MM.1S (cell line): ENCODE results near the gene ZFAND2A.

Source experiments
- DNase-seq: peaks from one replicate; pipeline ENCODE4 v3.0.0-alpha.2; 2015
- H2AFZ ChIP-seq: fragments of 300-600 bp; sonication (generic); 2 replicates; pipeline ENCODE4 v1.6.0; 2016; ENCODE audit warnings: antibody characterized with exemption, low read length
- H3F3A ChIP-seq: fragments of 300-600 bp; sonication (generic); 2 replicates; pipeline ENCODE4 v1.6.1; 2016; ENCODE audit warnings: mild to moderate bottlenecking, antibody characterized with exemption, low read length, moderate library complexity, mixed read lengths; ENCODE audit not compliant: insufficient read depth
- H3K27ac ChIP-seq: fragments of 300-600 bp; sonication (generic); 2 replicates; pipeline ENCODE4 v1.5.1; 2016; ENCODE audit warnings: mild to moderate bottlenecking, low read length
- H3K27me3 ChIP-seq: fragments of 300-600 bp; sonication (generic); replicated peaks from 2 replicates; pipeline ENCODE4 v1.6.0; 2016; ENCODE audit warnings: low read length; ENCODE audit not compliant: insufficient read depth
- H3K36me3 ChIP-seq: fragments of 300-600 bp; sonication (generic); replicated peaks from 2 replicates; pipeline ENCODE4 v1.6.1; 2016; ENCODE audit warnings: mild to moderate bottlenecking, low read length, mixed read lengths; ENCODE audit not compliant: insufficient read depth
- H3K4me1 ChIP-seq: fragments of 300-600 bp; sonication (generic); 2 replicates; pipeline ENCODE4 v1.6.1; 2016; ENCODE audit warnings: low read length, mixed read lengths
- H3K4me2 ChIP-seq: fragments of 300-600 bp; sonication (generic); 2 replicates; pipeline ENCODE4 v1.6.0; 2016; ENCODE audit warnings: low read depth, low read length
- H3K4me3 ChIP-seq: fragments of 300-600 bp; sonication (generic); 2 replicates; pipeline ENCODE4 v1.5.1; 2016; ENCODE audit warnings: low read length, mixed read lengths
- H3K79me2 ChIP-seq: fragments of 300-600 bp; sonication (generic); 2 replicates; pipeline ENCODE4 v1.6.1; 2016; ENCODE audit warnings: mixed run types, low read length, mixed read lengths
- H3K9ac ChIP-seq: fragments of 300-600 bp; sonication (generic); 2 replicates; pipeline ENCODE4 v1.6.1; 2016; ENCODE audit warnings: low read length, mixed read lengths
- H3K9me2 ChIP-seq: fragments of 300-600 bp; sonication (generic); replicated peaks from 2 replicates; pipeline ENCODE4 v1.6.1; 2016; ENCODE audit warnings: mild to moderate bottlenecking, low read length, mixed read lengths; ENCODE audit not compliant: insufficient read depth
- H3K9me3 ChIP-seq: fragments of 300-600 bp; sonication (generic); replicated peaks from 2 replicates; pipeline ENCODE4 v1.6.1; 2016; ENCODE audit warnings: mild to moderate bottlenecking, low read length, mixed read lengths; ENCODE audit not compliant: insufficient read depth
- H4K20me1 ChIP-seq: fragments of 300-600 bp; sonication (generic); 2 replicates; pipeline ENCODE4 v1.6.1; 2016; ENCODE audit warnings: mild to moderate bottlenecking, low read length, moderate library complexity, mixed read lengths; ENCODE audit not compliant: insufficient read depth
- EZH2 ChIP-seq: fragments of 300-600 bp; sonication (generic); optimal IDR thresholded peaks from 2 replicates; pipeline ENCODE3; 2017; ENCODE audit warnings: low read depth, mild to moderate bottlenecking, antibody characterized with exemption, low read length, mixed read lengths
- EZH2phosphoT487 ChIP-seq: fragments of 300-600 bp; sonication (generic); IDR thresholded peaks from 2 replicates; pipeline ENCODE4 v1.6.1; 2018; ENCODE audit warnings: antibody characterized with exemption, low read length
- TF ChIP-seq, protein P1 (sequence below): fragments of 300-600 bp; sonication (generic); IDR thresholded peaks from 2 replicates; pipeline ENCODE4 v1.5.1; 2016; ENCODE audit warnings: antibody characterized with exemption, low read length, mixed read lengths

The ZFAND2A gene

DNA sequence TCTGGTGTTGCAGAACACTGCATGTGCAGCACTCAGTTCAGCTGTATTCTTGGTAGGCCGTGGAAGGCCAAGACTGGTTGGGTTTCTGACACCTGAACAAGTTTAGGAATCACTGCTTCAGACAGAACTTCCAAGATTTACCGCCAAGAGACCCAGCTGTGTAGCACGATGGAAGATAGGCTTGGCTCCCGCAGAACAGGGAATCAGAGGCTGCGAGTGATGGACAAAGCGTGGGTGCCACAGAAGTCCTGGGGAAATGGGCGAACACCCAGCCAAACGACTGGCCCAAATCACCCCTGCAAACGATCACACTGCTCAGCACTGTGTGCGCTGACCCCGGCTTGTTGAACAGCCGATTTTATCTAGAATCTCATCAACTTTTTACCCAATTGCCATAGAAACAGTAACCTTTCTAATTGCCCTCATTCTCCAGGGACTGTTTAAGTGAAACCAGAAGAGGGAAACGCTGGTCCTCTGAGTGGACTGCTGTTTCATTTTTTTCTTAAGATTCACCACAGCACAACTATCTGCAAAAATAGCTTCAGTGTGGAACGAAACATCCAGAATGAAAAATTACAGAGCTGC lies 17.9 kb downstream of the ZFAND2A start:
- Histone ChIP-seq H3K9me2 (no peaks in the 10 kb centered on the region), H3K36me3 (no peaks in the 10 kb centered on the region), H3K27ac (no peak overlapping the region), H3K9ac (no peak overlapping the region), H3K4me3 (no peak overlapping the region), H4K20me1 (no peaks in the 10 kb centered on the region), H3K27me3 (no peaks in the 10 kb centered on the region), H2AFZ (no peak overlapping the region), H3K4me2 (no peak overlapping the region), H3K9me3 (no peaks in the 10 kb centered on the region), H3K79me2 (peaks cover 5% of the 10 kb centered on the region), H3K4me1 (peaks cover 2% of the 10 kb centered on the region; the same call in 1 of the 2 replicates), H3F3A (peaks cover 6% of the 10 kb centered on the region)
- TF ChIP-seq, protein P1, sequence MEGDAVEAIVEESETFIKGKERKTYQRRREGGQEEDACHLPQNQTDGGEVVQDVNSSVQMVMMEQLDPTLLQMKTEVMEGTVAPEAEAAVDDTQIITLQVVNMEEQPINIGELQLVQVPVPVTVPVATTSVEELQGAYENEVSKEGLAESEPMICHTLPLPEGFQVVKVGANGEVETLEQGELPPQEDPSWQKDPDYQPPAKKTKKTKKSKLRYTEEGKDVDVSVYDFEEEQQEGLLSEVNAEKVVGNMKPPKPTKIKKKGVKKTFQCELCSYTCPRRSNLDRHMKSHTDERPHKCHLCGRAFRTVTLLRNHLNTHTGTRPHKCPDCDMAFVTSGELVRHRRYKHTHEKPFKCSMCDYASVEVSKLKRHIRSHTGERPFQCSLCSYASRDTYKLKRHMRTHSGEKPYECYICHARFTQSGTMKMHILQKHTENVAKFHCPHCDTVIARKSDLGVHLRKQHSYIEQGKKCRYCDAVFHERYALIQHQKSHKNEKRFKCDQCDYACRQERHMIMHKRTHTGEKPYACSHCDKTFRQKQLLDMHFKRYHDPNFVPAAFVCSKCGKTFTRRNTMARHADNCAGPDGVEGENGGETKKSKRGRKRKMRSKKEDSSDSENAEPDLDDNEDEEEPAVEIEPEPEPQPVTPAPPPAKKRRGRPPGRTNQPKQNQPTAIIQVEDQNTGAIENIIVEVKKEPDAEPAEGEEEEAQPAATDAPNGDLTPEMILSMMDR, result no peak
- no peak for TF ChIP-seq EZH2phosphoT487
- TF ChIP-seq EZH2, result no peak
- no peak for DNase-seq

DNA sequence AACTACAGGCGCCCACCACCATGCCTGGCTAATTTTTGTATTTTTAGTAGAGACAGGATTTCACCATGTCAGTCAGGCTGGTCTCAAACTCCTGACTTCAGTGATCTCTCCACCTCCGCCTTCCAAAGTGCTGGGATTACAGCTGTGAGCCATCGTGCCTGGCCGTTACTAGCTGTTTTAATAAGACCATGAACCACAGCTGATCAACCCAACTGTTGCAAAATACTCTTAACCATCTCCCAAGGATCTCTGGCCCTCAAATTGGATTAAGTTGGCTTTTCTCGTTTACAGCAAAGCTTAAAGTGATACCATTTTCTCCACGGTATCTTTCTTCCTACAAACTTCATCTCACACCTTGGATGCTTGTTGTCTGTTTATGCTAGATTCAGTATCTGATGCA lies 18.3 kb downstream of the ZFAND2A start:
- Histone ChIP-seq H3K4me2 (no peak overlapping the region), H3K27ac (no peak overlapping the region), H3K4me3 (no peak overlapping the region), H3K9me3 (no peaks in the 10 kb centered on the region), H2AFZ (no peak overlapping the region), H3K9ac (no peak overlapping the region), H3K27me3 (no peaks in the 10 kb centered on the region), H4K20me1 (no peaks in the 10 kb centered on the region), H3K36me3 (no peaks in the 10 kb centered on the region), H3K4me1 (peaks cover 7% of the 10 kb centered on the region; the same call in 1 of the 2 replicates), H3F3A (peaks cover 8% of the 10 kb centered on the region), H3K79me2 (peaks cover 9% of the 10 kb centered on the region), H3K9me2 (no peaks in the 10 kb centered on the region)
- DNase-seq, result no peak
- no peak for TF ChIP-seq EZH2phosphoT487
- TF ChIP-seq EZH2, result no peak

DNA sequence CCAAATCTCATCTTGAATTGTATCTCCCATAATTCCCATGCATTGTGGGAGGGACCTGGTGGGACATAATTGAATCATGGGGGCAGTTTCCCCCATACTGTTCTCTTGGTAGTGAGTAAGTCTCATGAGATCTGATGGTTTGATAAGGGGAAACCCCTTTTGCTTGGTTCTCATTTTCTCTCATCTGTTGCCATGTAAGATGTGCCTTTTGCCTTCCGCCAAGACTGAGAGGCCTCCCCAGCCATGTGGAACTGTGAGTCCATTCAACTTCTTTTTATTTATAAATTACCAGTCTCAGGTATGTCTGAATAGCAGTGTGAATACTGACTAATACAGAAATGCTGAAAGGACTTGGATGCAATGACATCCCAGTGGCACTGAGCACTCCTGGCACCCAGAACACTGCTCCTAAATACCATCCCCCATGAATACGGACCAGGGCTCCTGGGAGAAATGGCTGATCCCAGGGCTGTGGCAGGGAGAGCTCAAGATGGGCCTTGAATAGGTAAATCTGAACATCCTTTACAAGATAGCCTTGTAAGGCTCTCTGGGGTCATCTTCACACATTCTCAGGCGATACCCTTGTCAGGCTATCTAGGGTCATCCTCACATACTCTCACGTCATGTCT lies 19.4 kb downstream of the ZFAND2A start:
- H2AFZ ChIP-seq, result no peak overlapping the region
- peaks cover 8% of the 10 kb centered on the region; the same call in 1 of the 2 replicates for H3K4me1 ChIP-seq
- H3K79me2 ChIP-seq, result peaks cover 9% of the 10 kb centered on the region
- DNase-seq, result no peak
- no peaks in the 10 kb centered on the region for H3K36me3 ChIP-seq
- no peaks in the 10 kb centered on the region for H3K9me2 ChIP-seq
- no peak overlapping the region for H3K27ac ChIP-seq
- TF ChIP-seq EZH2phosphoT487 (no peak), EZH2 (no peak)
- TF ChIP-seq, protein P1, result no peak
- peaks cover 8% of the 10 kb centered on the region for H3F3A ChIP-seq
- no peak overlapping the region for H3K4me2 ChIP-seq
- no peak overlapping the region for H3K4me3 ChIP-seq
- no peak overlapping the region for H3K9ac ChIP-seq
- H4K20me1 ChIP-seq, result no peaks in the 10 kb centered on the region
- no peaks in the 10 kb centered on the region for H3K9me3 ChIP-seq
- no peaks in the 10 kb centered on the region for H3K27me3 ChIP-seq
